GM12801 (cell line): ENCODE results near the gene SNRPA.

Experiments
- CTCF ChIP-seq: IDR thresholded peaks from one replicate; pipeline ENCODE4 v1.5.1; 2011; ENCODE audit warnings: control low read depth; ENCODE audit not compliant: insufficient read length; ENCODE audit errors: extremely low read depth

The SNRPA gene

GRCh38 chr19:40717325-40717879, 33.6 kb upstream of the SNRPA start:
- no peak for TF ChIP-seq CTCF

- TF ChIP-seq CTCF: no peak
Observed at GRCh38 chr19:40717880-40718773, 32.9 kb upstream of the SNRPA start.

- no peak for TF ChIP-seq CTCF
Observed at GRCh38 chr19:40718774-40719391, 32.1 kb upstream of the SNRPA start.

GRCh38 chr19:40719414-40719894, 31.5 kb upstream of the SNRPA start:
- TF ChIP-seq CTCF: no peak

GRCh38 chr19:40721140-40721486, 29.9 kb upstream of the SNRPA start:
- TF ChIP-seq CTCF: no peak

- no peak for TF ChIP-seq CTCF
Observed at GRCh38 chr19:40721936-40722661, 28.9 kb upstream of the SNRPA start.
